HG03139 (cell line): Measurements from ENCODE around the gene LDLR.
"Not testable (repeated sequence)": the region's sequence is repeated elsewhere in the genome, so short reads cannot be mapped to it uniquely, and the experiment has no call there.

ENCODE experiments used
- ATAC-seq: cut with Tn5 transposase; IDR thresholded peaks from one replicate; pipeline ENCODE4 v1.9.1; 2021; ENCODE audit not compliant: unreplicated experiment

LDLR gene

GRCh38 chr19:11103667-11104066, 14.4 kb downstream of the LDLR start:
- not testable (repeated sequence) for ATAC-seq

- no peak for ATAC-seq
These were observed 15.9 kb downstream of the LDLR start for GRCh38 chr19:11105014-11105636.

GRCh38 chr19:11106477-11106876, 17.2 kb downstream of the LDLR start:
- ATAC-seq = no peak

- ATAC-seq = no peak
These were observed 19.5 kb downstream of the LDLR start for GRCh38 chr19:11108746-11109145.

- no peak for ATAC-seq
These were observed 22.0 kb downstream of the LDLR start for GRCh38 chr19:11111117-11111770.

GRCh38 chr19:11111771-11112144, 22.5 kb downstream of the LDLR start:
- no peak for ATAC-seq

- ATAC-seq = no peak
These were observed 24.0 kb downstream of the LDLR start for GRCh38 chr19:11113140-11113708.

- ATAC-seq = no peak
These were observed 25.8 kb downstream of the LDLR start for GRCh38 chr19:11115042-11115441.

GRCh38 chr19:11115895-11116446, 26.7 kb downstream of the LDLR start:
- no peak for ATAC-seq

GRCh38 chr19:11116507-11116906, 27.2 kb downstream of the LDLR start:
- no peak for ATAC-seq

- ATAC-seq = not testable (repeated sequence)
These were observed 32.7 kb downstream of the LDLR start for GRCh38 chr19:11121963-11122362.

GRCh38 chr19:11123114-11123513, 33.9 kb downstream of the LDLR start:
- ATAC-seq = no peak

- not testable (repeated sequence) for ATAC-seq
These were observed 34.9 kb downstream of the LDLR start for GRCh38 chr19:11124157-11124556.

GRCh38 chr19:11125994-11126685, 36.9 kb downstream of the LDLR start:
- ATAC-seq = no peak

- ATAC-seq = no peak
These were observed 38.6 kb downstream of the LDLR start for GRCh38 chr19:11127905-11128304.

- ATAC-seq = no peak
These were observed 41.7 kb downstream of the LDLR start for GRCh38 chr19:11130824-11131455.

GRCh38 chr19:11131471-11131870, 42.2 kb downstream of the LDLR start:
- no peak for ATAC-seq

- ATAC-seq = no peak
These were observed 47.3 kb downstream of the LDLR start for GRCh38 chr19:11136400-11137101.

- ATAC-seq = no peak
These were observed 48.5 kb downstream of the LDLR start for GRCh38 chr19:11137542-11138384.
